Measurements from ENCODE around the gene CHST7. TPM values are rescaled to one million over a fixed set of nuclear protein-coding genes. Genes with fewer than 3 reads are reported as not detected.

Gene CHST7
- total and polyA plus RNA-seq, 2 of the 4 experiments (the other 2 are of a cell fraction): 2.9 to 4.8 TPM

GRCh38 chrX:46607916-46608315 is 34.4 kb downstream of the CHST7 start:
- no peak overlapping the region for H2BK5ac ChIP-seq (ENCODE audit: low read depth, low read length, poor library complexity, severe bottlenecking)
- intact Hi-C loops (cut with micrococcal nuclease) (no loop called here), in situ Hi-C loops (cut with MboI; ENCODE audit: low sequenced_read_pairs) (no loop called here), dilution Hi-C loops (cut with HindIII; ENCODE audit: low sequenced_read_pairs, unreplicated experiment) (no loop called here)
- no peak overlapping the region for H3K18ac ChIP-seq (ENCODE audit: low read depth, low read length)
- H3K27ac ChIP-seq (ENCODE audit: insufficient read depth, low read length): no peak overlapping the region
- ATAC-seq (ENCODE audit: low read depth) (no peak), DNase-seq (no peak)
- POLR2A ChIA-PET (ENCODE audit: unreplicated experiment): no interaction called here
- CTCF ChIA-PET: no interaction called here
- peaks cover 6% of the 10 kb centered on the region for H3K9me1 ChIP-seq (ENCODE audit: insufficient read depth, low read length)
- no peak overlapping the region for H2AFZ ChIP-seq (replicated peaks; ENCODE audit: low read length, poor library complexity)
- no peak overlapping the region for H3K4ac ChIP-seq (ENCODE audit: low read depth, low read length)
- no peak overlapping the region for H3K56ac ChIP-seq (ENCODE audit: extremely low read depth, insufficient read depth, low read length)
- H2BK20ac ChIP-seq (ENCODE audit: low read depth, low read length): no peak overlapping the region
- H3K79me1 ChIP-seq (ENCODE audit: low read depth in 1 of 2, low read length in 2 of 2): no peaks in the 10 kb centered on the region
- H4K5ac ChIP-seq (ENCODE audit: low read depth, low read length): no peak overlapping the region
- no peak overlapping the region for H3K4me2 ChIP-seq (ENCODE audit: low read depth, low read length)
- H3K9ac ChIP-seq (ENCODE audit: low read depth, low read length): no peak overlapping the region
- H2AK5ac ChIP-seq (ENCODE audit: low read depth, low read length): no peak overlapping the region
- no peaks in the 10 kb centered on the region; the same call in 1 of the 2 replicates for H3K27me3 ChIP-seq (ENCODE audit: control insufficient read depth, insufficient read depth, low read length)
- no peak overlapping the region for H3K14ac ChIP-seq (replicated peaks; ENCODE audit: low read depth, low read length)
- H2BK120ac ChIP-seq (ENCODE audit: low read depth, low read length): no peak overlapping the region
- H3K23ac ChIP-seq (ENCODE audit: low read depth, low read length): no peak overlapping the region
- 54% methylated on average over 4 of the region's 11 CpGs; no CpG with 5 or more reads in 1 of the 2 experiments for WGBS, 2 experiments (ENCODE audit: extremely low coverage in 2 of 2, insufficient read length in 1 of 2)
- no peak overlapping the region for H3K4me3 ChIP-seq (ENCODE audit: insufficient read depth, low read depth, low read length)
- H4K20me1 ChIP-seq (ENCODE audit: insufficient read depth, low read length): no peaks in the 10 kb centered on the region
- H2AK9ac ChIP-seq (replicated peaks; ENCODE audit: low read depth, low read length, poor library complexity): no peak overlapping the region
- no peak overlapping the region for H2BK15ac ChIP-seq (ENCODE audit: low read depth, low read length)
- H4K91ac ChIP-seq (ENCODE audit: insufficient read depth, low read depth, low read length): no peak overlapping the region
- no peaks in the 10 kb centered on the region for H3K4me1 ChIP-seq (ENCODE audit: control insufficient read depth, insufficient read depth, low read length)
- no TSS peak for BruUV-seq (replicated peaks)
- TF ChIP-seq, protein P1, sequence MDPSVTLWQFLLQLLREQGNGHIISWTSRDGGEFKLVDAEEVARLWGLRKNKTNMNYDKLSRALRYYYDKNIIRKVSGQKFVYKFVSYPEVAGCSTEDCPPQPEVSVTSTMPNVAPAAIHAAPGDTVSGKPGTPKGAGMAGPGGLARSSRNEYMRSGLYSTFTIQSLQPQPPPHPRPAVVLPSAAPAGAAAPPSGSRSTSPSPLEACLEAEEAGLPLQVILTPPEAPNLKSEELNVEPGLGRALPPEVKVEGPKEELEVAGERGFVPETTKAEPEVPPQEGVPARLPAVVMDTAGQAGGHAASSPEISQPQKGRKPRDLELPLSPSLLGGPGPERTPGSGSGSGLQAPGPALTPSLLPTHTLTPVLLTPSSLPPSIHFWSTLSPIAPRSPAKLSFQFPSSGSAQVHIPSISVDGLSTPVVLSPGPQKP (IDR thresholded peaks at IDR 0.05; ENCODE audit: borderline replicate concordance, low read depth, low read length): no peak
- TF ChIP-seq POLR2A (IDR thresholded peaks at IDR 0.05; ENCODE audit: low read depth, low read length): no peak
- no peaks in the 10 kb centered on the region for H3K36me3 ChIP-seq (ENCODE audit: control insufficient read depth, insufficient read depth, low read length)
- H3K9me3 ChIP-seq (ENCODE audit: control insufficient read depth, insufficient read depth, low read length): no peaks in the 10 kb centered on the region
- H4K8ac ChIP-seq (ENCODE audit: low read depth in 2 of 2, low read length in 2 of 2): no peak overlapping the region
